Endothelial cell (in vitro differentiated cells): Measurements from ENCODE around the gene MYRF. TPM values are rescaled to one million over a fixed set of nuclear protein-coding genes. Genes with fewer than 3 reads are reported as not detected.

Experiments
- DNase-seq: peaks from one replicate; pipeline ENCODE4 v3.0.0; 2021; ENCODE audit warnings: low spot score
- H3K27ac Mint-ChIP-seq: one replicate; pipeline ENCODE4 v1.8.0; 2021; ENCODE audit warnings: mixed read lengths, inconsistent platforms; ENCODE audit not compliant: unreplicated experiment
- H3K27me3 Mint-ChIP-seq: one replicate; pipeline ENCODE4 v1.8.0; 2021; ENCODE audit warnings: mild to moderate bottlenecking, moderate library complexity, mixed read lengths, inconsistent platforms; ENCODE audit not compliant: unreplicated experiment
- H3K36me3 Mint-ChIP-seq: one replicate; pipeline ENCODE4 v1.8.0; 2021; ENCODE audit warnings: mild to moderate bottlenecking, low read depth, mixed read lengths, inconsistent platforms; ENCODE audit not compliant: unreplicated experiment
- H3K4me1 Mint-ChIP-seq: one replicate; pipeline ENCODE4 v1.8.0; 2021; ENCODE audit warnings: mild to moderate bottlenecking, mixed read lengths, inconsistent platforms; ENCODE audit not compliant: unreplicated experiment
- H3K4me3 Mint-ChIP-seq: one replicate; pipeline ENCODE4 v1.8.0; 2021; ENCODE audit warnings: mild to moderate bottlenecking, mixed read lengths, inconsistent platforms; ENCODE audit not compliant: unreplicated experiment
- H3K9me3 Mint-ChIP-seq: one replicate; pipeline ENCODE4 v1.8.0; 2021; ENCODE audit warnings: mixed read lengths, inconsistent platforms; ENCODE audit not compliant: unreplicated experiment
- total RNA-seq: library from RNA; stranded (reverse); fragmentation: NEBNext Ultra II Directional; extraction: Animal tissue kit (Norgen Biotek cat#: 25700); gene quantifications from one replicate; pipeline ENCODE4 v1.2.1, GENCODE V29; 2021; ENCODE audit not compliant: unreplicated experiment
- TF ChIP-seq, protein P1 (sequence below): fragments of 200-600 bp; sonication (generic); IDR thresholded peaks from one replicate; pipeline ENCODE4 v1.5.0; 2021; ENCODE audit warnings: antibody characterized with exemption; ENCODE audit not compliant: unreplicated experiment

The MYRF gene
- total RNA-seq, 1 donor from 2014 or later, result 1.5 TPM

DNA sequence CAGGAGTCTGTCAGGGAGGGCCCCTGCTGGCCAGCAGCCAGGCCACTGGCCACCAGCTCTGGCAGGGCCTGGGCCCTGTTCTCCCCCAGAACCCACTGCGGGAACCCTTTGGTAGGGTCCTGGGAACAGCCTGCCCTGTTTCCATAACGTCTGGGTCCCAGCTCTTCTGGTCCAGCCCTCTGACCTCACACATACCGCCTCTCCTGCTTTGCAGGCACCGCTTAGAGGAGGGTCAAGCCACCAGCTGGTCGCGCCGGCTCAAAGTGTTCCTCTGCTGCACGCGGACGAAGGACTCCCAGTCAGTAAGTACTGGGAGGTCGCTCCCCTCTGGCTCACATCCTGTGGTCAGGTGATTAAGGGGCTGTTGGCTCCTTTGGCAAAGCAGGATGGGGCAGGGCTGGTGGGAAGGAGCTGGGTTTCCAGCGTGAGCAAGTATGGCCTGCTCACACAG, 26.6 kb upstream of the MYRF start:
- DNase-seq, result no peak
- Mint-ChIP-seq H3K27me3 (peaks cover 8% of the 10 kb centered on the region), H3K36me3 (peaks cover 8% of the 10 kb centered on the region), H3K27ac (peak overlapping the region; percentile 13), H3K4me1 (no peaks in the 10 kb centered on the region), H3K4me3 (no peak overlapping the region), H3K9me3 (no peaks in the 10 kb centered on the region)
- TF ChIP-seq, protein P1, sequence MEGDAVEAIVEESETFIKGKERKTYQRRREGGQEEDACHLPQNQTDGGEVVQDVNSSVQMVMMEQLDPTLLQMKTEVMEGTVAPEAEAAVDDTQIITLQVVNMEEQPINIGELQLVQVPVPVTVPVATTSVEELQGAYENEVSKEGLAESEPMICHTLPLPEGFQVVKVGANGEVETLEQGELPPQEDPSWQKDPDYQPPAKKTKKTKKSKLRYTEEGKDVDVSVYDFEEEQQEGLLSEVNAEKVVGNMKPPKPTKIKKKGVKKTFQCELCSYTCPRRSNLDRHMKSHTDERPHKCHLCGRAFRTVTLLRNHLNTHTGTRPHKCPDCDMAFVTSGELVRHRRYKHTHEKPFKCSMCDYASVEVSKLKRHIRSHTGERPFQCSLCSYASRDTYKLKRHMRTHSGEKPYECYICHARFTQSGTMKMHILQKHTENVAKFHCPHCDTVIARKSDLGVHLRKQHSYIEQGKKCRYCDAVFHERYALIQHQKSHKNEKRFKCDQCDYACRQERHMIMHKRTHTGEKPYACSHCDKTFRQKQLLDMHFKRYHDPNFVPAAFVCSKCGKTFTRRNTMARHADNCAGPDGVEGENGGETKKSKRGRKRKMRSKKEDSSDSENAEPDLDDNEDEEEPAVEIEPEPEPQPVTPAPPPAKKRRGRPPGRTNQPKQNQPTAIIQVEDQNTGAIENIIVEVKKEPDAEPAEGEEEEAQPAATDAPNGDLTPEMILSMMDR, result no peak

DNA sequence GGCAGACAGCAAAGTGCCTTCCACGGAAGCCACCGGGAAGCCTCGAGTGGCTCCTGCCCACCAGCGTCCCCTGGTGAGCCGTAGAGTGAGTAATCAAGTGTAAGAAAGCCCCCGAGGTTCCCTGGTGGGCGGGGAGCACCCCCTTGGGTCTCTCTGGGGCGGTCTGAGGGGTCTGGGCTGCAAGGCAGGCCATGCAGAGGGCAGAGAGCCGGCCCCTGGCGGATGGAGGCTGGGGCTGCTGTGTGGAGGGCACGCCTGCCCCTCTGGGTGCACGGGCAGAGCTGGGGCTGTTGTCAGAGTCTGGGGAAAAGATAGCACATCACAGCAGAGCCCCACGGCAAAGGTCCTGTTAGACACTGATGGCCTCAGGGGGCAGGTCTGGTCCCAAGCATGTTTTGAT, 25.7 kb upstream of the MYRF start:
- no peaks in the 10 kb centered on the region for H3K9me3 Mint-ChIP-seq

DNA sequence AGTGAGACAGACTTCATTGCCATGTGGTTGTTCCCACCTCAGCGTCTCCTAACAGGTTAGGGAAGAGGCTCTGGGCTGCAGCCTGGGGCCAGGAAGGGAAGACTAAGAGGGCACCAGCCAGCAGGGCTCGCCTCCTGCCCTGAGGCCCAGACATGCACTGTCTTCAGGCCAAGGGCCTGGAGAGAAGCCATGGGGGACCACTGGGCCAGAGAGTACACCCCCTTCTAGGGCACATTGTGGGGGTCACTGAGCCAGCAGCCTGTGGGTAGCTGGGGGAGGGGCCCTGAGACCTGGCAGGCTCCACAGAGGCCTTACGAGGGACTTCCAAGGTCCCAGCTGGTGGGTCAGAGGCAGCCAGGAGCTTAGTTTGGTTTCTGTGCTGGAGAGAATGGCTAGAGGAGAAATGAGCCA, 25.0 kb upstream of the MYRF start:
- no peaks in the 10 kb centered on the region for H3K4me1 Mint-ChIP-seq
- peaks cover 7% of the 10 kb centered on the region for H3K27me3 Mint-ChIP-seq
- DNase-seq, result no peak
- TF ChIP-seq, protein P1, result no peak
- no peak overlapping the region for H3K27ac Mint-ChIP-seq
- H3K36me3 Mint-ChIP-seq, result peaks cover 8% of the 10 kb centered on the region
- H3K9me3 Mint-ChIP-seq, result no peaks in the 10 kb centered on the region
- H3K4me3 Mint-ChIP-seq, result no peak overlapping the region

More for the DNA sequence above, 25.7 kb upstream of the MYRF start:
- H3K27me3 Mint-ChIP-seq, result peaks cover 7% of the 10 kb centered on the region
- no peaks in the 10 kb centered on the region for H3K4me1 Mint-ChIP-seq
- no peak for DNase-seq
- no peak overlapping the region for H3K4me3 Mint-ChIP-seq
- H3K36me3 Mint-ChIP-seq, result peaks cover 8% of the 10 kb centered on the region
- H3K27ac Mint-ChIP-seq, result no peak overlapping the region
- TF ChIP-seq, protein P1, result no peak

DNA sequence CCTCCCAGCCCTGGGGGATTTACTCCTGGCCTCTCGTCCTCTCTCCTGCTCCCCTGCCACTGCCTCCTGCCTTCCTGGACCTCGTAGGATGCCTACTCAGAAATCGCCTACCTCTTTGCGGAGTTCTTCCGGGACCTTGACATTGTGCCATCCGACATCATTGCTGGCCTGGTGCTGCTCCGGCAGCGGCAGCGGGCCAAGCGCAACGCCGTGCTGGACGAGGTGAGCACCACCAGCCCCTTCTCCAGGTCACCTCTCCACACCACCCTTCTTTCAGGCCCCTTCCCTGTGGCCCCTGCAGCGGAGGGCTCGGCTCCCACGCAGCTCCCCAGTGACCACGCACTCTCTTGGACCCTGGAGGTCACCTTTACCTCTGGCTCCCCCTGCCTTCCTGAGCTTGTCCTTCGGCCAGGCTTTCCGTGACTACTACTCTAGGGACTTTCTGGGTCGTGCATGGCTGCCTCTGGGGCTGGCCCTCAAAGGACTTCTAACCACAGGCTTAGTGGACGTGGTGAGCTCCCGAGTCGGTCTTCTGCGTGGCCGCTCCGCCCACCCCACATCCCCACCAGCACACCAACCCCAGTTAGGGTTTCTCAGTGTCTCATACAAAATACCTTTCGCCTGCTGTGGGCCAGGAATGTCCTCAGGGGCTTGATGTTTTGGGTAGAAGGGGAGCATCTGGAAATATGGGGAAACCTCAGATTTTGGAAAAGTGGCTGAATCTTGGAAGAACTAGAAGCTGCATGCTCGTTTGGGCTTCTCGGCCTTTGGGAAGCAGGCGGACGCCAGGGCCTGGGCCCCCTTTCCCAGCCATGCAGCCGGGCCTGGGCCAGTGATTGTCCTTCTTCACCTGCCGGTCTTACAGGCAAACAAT, 24.1 kb upstream of the MYRF start:
- no peak overlapping the region for H3K27ac Mint-ChIP-seq
- no peak overlapping the region for H3K4me3 Mint-ChIP-seq
- no peak for DNase-seq
- peaks cover 1% of the 10 kb centered on the region for H3K4me1 Mint-ChIP-seq
- H3K27me3 Mint-ChIP-seq, result peaks cover 9% of the 10 kb centered on the region
- H3K9me3 Mint-ChIP-seq, result no peaks in the 10 kb centered on the region
- peaks cover 8% of the 10 kb centered on the region for H3K36me3 Mint-ChIP-seq
- TF ChIP-seq, protein P1, result no peak

DNA sequence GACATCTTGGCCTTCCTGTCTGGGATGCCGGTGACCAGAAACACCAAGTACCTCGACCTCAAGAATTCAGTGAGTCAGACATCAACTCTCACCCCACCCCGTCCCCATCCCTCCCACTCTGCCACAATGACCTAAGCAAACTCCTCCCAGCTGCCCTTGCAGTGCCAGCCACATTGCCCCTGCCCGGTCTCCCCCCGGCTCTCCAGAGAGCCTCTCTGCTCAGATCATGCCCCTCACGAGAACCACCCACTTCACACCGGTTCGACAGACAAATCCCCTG, 23.6 kb upstream of the MYRF start:
- no peak overlapping the region for H3K27ac Mint-ChIP-seq
- peaks cover 3% of the 10 kb centered on the region for H3K4me1 Mint-ChIP-seq
- no peak for DNase-seq
- peaks cover 7% of the 10 kb centered on the region for H3K36me3 Mint-ChIP-seq
- peaks cover 9% of the 10 kb centered on the region for H3K27me3 Mint-ChIP-seq
- no peaks in the 10 kb centered on the region for H3K9me3 Mint-ChIP-seq
- no peak overlapping the region for H3K4me3 Mint-ChIP-seq
- TF ChIP-seq, protein P1, result no peak
